Measurements from ENCODE around the gene SH2D3C. TPM values are rescaled to one million over a fixed set of nuclear protein-coding genes. Genes with fewer than 3 reads are reported as not detected.

Gene SH2D3C, protein sequence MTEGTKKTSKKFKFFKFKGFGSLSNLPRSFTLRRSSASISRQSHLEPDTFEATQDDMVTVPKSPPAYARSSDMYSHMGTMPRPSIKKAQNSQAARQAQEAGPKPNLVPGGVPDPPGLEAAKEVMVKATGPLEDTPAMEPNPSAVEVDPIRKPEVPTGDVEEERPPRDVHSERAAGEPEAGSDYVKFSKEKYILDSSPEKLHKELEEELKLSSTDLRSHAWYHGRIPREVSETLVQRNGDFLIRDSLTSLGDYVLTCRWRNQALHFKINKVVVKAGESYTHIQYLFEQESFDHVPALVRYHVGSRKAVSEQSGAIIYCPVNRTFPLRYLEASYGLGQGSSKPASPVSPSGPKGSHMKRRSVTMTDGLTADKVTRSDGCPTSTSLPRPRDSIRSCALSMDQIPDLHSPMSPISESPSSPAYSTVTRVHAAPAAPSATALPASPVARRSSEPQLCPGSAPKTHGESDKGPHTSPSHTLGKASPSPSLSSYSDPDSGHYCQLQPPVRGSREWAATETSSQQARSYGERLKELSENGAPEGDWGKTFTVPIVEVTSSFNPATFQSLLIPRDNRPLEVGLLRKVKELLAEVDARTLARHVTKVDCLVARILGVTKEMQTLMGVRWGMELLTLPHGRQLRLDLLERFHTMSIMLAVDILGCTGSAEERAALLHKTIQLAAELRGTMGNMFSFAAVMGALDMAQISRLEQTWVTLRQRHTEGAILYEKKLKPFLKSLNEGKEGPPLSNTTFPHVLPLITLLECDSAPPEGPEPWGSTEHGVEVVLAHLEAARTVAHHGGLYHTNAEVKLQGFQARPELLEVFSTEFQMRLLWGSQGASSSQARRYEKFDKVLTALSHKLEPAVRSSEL
- 10 to 100 TPM in 1 of 2 donors, 1 to 10 TPM in 1; 5.3 to 13.1 TPM for total RNA-seq

DNA sequence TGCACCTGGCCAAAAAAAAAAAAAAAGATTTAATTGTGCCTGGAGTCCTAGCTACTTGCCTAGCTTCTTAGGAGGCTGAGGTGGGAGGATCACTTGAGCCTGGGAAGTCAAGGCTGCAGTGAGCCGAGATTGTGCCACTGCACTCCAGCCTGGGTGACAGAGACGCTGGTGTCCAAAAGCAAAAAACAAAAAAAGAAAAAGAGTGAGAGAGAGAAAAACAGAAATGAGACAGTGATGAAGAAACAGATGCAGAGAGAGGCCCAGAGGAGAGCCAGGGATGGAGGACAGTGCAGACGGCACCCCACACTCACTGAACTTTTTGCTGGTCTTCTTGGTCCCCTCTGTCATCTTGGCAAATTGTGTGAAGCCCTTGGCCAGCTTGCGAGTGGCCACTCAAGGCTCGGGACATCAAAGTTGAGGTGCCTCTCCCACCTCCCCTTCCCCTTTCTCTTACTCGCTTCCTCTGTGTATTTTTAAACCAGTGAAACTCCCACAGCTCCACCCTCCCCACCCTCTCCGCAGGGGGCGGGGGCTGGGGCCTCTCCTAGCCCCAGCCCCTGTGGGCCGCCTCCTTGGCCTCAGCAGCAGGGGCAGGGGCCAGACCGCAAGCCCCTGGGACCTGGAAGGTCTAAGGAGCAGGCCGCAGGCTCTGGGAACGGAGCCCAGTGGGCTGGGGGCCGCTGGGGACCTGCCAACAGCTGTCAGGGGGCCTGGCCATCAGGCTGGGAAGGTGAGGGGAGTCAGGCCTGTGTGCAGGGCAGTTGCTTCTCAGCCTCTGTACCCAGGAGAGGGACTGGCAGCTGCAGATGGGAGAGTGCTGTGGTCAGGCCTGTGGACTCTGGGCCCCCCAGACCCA, at the start of gene SH2D3C:
Gene SH2D3C (minus strand): TSS at position 387 of the 856 bp plus-strand sequence. CDS start 39 bp downstream, at position 348.
- Histone ChIP-seq H3K27me3 (replicated peaks; ENCODE audit: insufficient read depth) (no peaks in the 10 kb centered on the region), H3K36me3 (no peaks in the 10 kb centered on the region), H3K27ac (peak within 1 kb of the TSS in 1 of 2 donors; percentile 20), H3K4me1 (ENCODE audit: control insufficient read depth in 1 of 2, low read depth in 2 of 2) (no peaks in the 10 kb centered on the region), H3K9me3 (no peaks in the 10 kb centered on the region), H3K4me3 (peak within 1 kb of the TSS; percentile 45)
- TF ChIP-seq, protein P1, sequence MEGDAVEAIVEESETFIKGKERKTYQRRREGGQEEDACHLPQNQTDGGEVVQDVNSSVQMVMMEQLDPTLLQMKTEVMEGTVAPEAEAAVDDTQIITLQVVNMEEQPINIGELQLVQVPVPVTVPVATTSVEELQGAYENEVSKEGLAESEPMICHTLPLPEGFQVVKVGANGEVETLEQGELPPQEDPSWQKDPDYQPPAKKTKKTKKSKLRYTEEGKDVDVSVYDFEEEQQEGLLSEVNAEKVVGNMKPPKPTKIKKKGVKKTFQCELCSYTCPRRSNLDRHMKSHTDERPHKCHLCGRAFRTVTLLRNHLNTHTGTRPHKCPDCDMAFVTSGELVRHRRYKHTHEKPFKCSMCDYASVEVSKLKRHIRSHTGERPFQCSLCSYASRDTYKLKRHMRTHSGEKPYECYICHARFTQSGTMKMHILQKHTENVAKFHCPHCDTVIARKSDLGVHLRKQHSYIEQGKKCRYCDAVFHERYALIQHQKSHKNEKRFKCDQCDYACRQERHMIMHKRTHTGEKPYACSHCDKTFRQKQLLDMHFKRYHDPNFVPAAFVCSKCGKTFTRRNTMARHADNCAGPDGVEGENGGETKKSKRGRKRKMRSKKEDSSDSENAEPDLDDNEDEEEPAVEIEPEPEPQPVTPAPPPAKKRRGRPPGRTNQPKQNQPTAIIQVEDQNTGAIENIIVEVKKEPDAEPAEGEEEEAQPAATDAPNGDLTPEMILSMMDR (IDR thresholded peaks at IDR 0.05) = no peak
- DNase-seq (ENCODE audit: low spot score) (no peak), ATAC-seq (ENCODE audit: insufficient number of reproducible peaks, low FRiP score, low read depth) (no peak)

DNA sequence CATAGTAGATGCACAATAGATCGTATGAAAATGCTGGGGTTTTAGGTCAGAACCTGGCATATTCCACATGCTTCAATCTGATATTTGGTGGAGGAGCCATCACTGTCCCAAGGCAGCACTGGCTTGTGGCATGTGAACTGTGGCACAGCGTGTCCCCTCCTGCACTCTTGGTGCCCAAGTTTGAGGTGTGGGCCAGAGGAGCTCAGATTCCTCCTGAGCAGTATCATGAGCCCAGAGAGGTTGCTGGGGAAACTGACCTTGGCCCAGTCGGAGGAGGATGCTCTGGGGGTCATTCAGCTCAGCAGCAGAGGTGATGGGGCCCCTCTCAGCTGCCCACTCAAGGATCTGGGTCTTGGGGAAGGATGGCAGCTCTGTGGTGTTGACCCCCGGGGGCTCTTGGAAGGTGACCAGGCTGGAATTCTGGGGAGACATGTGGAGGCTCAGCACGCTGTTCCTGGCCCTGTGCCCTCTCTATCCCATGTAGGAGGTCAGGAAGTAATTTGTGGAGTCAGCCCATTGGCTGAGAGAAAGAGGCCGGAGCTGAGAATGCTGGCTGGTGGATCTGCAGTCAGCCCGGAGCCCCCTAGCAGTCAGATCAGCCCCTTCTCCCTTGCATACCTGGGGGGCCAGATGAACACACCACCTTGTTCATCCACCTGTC, 47.9 kb upstream of the SH2D3C start:
- ATAC-seq (ENCODE audit: insufficient number of reproducible peaks, low FRiP score, low read depth) (no peak), DNase-seq (ENCODE audit: low spot score) (no peak)
- Histone ChIP-seq H3K27me3 (replicated peaks; ENCODE audit: insufficient read depth) (no peaks in the 10 kb centered on the region), H3K4me3 (no peak overlapping the region), H3K36me3 (peaks cover 23% of the 10 kb centered on the region), H3K27ac (peak overlapping the region; percentile 76 to 85), H3K9me3 (no peaks in the 10 kb centered on the region), H3K4me1 (ENCODE audit: control insufficient read depth in 1 of 2, low read depth in 2 of 2) (peaks cover 18 to 70% of the 10 kb centered on the region in 2 donors)
- TF ChIP-seq, protein P1 (IDR thresholded peaks at IDR 0.05) = no peak

DNA sequence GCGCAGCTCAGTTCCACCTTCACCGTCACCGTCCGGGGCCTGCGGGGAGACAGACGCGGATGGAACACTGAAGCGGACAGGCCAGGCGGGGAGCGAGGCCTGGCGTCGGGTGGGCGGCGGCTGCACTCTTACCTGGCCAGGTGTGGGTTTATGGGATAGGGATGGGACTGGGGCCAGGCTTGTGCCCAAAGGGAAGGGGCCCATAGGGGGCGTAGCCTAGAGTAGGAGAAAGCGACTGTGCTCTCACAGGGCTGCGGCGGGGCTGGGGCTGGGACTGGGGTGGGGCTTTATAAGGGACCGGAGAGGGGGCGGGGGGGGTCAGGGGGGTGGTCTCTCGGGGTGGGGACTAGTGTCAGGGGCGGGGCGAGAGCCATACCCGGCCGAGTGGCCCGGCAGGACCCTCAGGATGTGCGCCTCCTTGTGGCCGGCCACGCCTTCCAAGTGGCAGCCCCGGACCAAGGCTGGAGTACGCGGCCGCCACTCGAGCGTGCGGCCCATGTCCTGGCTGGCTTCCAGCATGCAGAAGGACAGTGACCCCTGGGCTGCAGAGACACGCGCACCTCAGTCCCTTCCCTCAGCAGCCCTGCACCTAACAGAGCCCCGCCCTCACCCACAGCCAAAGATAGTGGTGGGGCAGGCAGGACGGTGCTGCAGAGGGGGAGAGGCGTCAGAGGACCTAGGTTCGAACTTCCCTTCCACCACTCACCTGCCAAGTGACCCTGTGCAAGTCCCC, 47.0 kb upstream of the SH2D3C start:
- no peaks in the 10 kb centered on the region for H3K9me3 ChIP-seq
- H3K4me3 ChIP-seq = no peak overlapping the region
- H3K36me3 ChIP-seq = peaks cover 30% of the 10 kb centered on the region
- ATAC-seq (ENCODE audit: insufficient number of reproducible peaks, low FRiP score, low read depth) = no peak
- TF ChIP-seq, protein P1 (IDR thresholded peaks at IDR 0.05) = peak; percentile 31
- H3K27me3 ChIP-seq (replicated peaks; ENCODE audit: insufficient read depth) = no peaks in the 10 kb centered on the region
- peaks cover 15 to 61% of the 10 kb centered on the region in 2 donors for H3K4me1 ChIP-seq (ENCODE audit: control insufficient read depth in 1 of 2, low read depth in 2 of 2)
- peak overlapping the region; percentile 76 to 85 for H3K27ac ChIP-seq
- no peak for DNase-seq (ENCODE audit: low spot score)

DNA sequence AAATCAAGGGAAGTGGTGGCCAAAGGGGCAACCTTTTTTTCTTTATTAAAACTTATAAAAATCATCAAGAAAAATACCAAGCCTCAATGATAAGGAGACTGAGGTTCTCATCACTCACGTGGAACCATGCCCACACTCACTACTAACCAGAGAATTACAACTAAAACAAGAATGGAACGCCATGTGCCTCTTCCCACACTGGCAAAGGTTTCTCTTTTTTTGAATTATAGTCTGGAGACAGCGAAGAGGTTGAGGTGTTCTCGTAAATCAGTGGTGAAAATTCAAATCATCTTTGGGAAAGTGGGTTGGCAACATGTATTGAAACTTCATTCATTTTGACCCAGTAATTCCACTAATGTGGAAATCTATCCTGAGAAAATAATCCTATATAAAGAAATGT, 43.6 kb upstream of the SH2D3C start:
- H3K4me1 ChIP-seq (ENCODE audit: control insufficient read depth in 1 of 2, low read depth in 2 of 2) = peaks cover 0 to 29% of the 10 kb centered on the region in 2 donors
- no peak overlapping the region for H3K4me3 ChIP-seq
- DNase-seq (ENCODE audit: low spot score) (no peak), ATAC-seq (ENCODE audit: insufficient number of reproducible peaks, low FRiP score, low read depth) (no peak)
- H3K9me3 ChIP-seq = no peaks in the 10 kb centered on the region
- H3K36me3 ChIP-seq = peaks cover 56% of the 10 kb centered on the region
- peak overlapping the region in 1 of 2 donors; percentile 28 for H3K27ac ChIP-seq
- H3K27me3 ChIP-seq (replicated peaks; ENCODE audit: insufficient read depth) = no peaks in the 10 kb centered on the region
- TF ChIP-seq, protein P1 (IDR thresholded peaks at IDR 0.05) = no peak

All from thoracic aorta (tissue), 2 donors.